Fibroblast of skin of right biceps (primary cell): ENCODE measurements around the gene CADPS.

Experiments used
- DNase-seq: peaks from one replicate; pipeline ENCODE4 v3.0.0-alpha.2; 2013

CADPS gene

DNA sequence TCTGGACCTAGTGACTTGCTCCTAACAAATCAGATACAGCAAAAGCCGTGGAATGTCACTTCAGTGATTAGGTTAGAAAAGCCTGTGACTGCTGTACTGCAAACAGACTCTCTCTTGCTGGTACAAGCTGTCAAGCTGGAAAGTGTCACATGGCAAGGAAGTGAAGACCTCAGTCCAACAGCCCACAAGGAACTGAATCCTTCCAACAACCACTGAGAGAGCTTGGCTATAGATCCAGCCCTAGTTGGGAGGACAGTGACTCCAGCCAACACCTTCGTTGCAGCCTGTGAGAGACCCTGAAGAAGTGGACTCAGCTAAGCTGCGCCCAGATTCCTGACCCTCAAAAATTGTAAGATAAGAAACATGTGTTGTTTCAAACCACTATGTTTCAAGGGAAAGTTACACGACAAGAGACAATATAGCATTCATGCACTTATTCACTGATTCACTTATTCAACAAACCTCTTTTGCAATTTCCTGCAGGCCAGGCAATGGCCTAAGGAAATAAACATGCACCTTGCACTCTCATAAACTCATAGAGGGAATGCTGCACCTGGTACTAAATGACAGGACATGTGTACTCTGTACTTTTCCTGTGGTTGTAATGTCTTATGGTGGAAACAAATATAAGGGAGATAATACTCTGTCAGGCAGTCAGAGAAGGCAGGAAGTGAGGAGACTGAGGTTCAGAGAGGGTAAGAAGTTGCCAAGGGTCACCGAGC, 142.9 kb downstream of the CADPS start:
- no peak for DNase-seq

- no peak for DNase-seq
Measured at GRCh38 chr3:62727981-62728380, 147.2 kb downstream of the CADPS start.

- peak; percentile 81 for DNase-seq
Measured at GRCh38 chr3:62727536-62727935, 147.7 kb downstream of the CADPS start.

DNA sequence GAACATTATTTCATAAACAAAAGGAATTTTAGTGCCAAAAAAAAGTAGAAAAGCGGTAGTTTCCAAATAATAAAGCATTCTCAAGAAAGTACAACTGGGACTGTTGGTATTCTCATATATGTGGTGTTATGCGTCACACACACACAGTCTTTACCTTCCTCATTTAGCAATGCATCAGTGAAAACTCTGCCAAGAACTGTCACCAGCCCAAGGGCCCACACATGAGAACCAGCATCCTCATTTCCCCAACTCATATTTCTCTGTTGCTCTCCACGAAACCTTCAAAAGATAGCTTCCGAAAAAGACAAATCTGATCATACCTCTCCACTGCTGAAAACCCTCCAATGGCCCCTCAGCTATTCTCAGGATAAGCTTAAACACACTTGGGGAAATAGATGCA, 150.7 kb downstream of the CADPS start:
- DNase-seq = peak; percentile 24

DNA sequence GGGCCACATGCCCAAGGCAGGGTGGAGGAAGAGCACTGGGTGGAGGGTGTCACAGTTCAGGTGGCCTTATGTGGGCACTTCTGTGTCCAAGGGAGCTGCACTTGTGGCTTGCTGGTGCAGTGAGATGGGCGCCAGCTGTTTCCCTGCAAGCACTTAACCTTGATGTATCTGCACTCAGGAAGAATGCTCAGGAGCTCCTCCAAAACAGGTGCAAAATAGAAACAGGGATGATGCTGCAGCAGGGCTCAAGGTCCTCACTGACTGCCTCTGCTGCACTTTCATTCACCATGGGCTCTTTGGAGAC, 151.3 kb downstream of the CADPS start:
- DNase-seq = no peak

DNA sequence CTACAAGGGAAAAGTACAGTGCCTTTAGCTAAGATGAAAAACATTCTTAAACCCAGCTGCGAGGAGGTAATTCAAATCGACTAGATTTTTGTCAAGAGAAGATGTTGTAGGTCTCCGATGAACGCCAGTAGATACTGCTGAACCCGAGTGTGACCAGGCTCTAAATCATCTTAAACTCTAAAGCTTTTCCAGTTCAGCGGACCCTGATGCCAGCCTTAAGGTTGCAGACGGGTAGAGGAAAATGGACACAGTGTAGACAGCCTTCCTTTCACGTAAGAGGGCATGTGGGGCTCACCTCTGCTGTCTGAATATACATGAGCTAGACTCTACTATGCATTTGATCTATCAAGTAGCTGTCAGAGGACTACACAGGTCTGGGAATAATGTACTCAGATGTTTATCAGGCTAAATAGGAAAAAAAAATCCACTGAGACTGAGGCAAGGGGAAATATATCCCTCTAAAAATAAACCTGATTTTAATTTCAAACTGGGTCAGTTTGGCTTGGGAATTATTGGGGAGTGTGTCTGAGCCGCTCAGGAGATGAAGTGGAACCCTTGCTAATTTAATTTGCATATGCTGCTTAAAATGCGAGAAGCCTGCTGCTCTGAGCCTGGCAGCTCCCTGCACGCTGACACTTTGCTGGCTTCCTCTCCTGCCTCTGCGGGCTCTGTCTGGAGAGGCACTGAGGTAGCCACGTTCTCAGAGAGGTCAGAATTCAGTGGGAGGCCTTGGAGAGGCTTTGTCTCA, 151.9 kb downstream of the CADPS start:
- DNase-seq = no peak

- no peak for DNase-seq
Measured at GRCh38 chr3:62722344-62722743, 152.9 kb downstream of the CADPS start.

DNA sequence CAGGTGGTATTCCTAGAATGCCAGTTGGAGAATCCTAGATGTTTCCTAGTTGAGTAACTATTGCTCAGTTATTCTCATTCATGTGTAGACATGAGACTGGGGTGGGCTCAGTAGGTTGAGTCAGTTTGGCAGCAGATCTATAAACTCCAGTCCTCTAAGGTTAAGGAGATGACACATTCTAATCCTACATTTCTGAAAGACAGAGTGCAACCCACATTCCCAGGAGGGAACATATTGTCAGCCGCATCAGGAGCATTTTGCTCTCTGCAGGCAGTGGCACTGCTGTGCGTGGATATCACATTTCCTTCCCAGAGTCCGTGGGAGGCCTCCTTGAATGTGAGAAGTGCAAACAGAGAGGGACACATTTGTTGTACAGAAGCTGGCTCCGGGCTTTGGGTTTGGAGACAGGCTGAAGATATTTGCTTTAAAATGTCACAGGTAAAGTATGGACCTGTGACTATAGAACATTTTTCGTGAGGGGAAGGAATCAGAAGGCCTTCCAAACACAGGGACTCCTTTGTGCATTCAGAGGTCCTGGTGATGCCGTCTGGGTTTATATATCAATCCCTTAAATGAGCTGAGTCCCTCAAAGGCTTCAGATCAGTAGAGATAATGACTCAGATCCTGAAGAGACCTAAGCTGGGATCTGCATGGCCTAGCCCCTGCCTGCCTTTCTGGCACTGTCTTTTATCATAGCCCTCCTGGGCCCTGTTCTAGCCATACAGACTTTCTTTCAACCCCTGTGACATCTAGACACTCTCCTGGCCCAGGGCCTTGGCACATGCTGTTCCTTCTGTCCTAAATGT, 156.5 kb downstream of the CADPS start:
- peak; percentile 87 for DNase-seq

DNA sequence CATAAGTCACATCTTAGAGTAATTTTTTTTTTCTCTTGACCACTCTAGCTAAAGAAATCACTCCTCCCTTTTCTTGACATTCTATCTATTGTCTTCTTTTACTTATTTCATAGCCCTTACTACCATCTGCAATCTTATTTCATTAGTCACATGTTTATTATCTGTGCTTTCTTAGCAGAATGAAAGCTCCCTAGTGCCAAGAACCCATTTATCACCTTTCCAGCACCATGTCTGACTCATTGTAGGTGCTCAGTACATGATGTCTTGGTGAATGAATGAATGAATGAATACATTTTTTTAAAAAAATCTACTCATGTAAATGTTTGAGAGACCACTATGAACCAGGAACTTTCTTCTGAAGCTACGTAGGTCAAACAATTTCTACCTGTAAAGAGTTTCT, 157.2 kb downstream of the CADPS start:
- DNase-seq = peak; percentile 32

DNA sequence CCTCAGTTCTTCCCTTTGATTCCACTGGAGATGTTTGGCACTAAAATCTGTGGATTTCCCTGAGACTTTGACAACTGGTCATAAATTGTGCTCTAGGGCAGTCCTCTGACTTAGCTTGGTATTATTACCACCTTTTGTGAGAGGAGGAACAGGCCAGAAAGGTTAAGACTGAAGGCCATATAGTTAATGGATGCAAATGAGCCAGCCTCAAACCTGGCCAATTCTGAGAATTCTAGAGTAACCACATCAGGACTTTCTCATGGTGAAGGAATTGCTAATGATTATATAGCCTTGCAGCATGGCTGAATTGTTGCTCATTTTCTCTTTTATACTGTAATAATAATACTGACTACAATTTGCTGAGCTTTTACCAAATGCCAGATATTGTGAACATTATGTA, 162.5 kb downstream of the CADPS start:
- peak; percentile 57 for DNase-seq

DNA sequence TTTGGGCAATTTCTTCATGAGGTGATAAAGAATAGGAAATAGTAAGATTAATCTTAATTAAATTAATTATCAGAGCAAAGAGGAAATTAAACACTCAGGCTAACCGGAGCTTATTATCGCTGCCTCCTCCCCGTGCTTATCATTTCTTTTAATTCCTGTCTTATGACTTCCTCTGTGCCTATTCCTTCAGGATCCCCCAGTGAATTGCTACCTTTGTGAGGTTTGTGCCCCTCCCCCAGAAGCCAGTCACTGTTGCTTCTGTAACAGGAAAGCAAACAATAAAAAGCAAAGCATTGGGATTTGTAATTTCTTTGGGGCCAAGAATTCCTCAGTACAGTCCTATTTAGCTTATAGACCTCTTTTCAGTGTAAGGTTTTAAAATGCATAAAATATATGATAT, 164.5 kb downstream of the CADPS start:
- no peak for DNase-seq

GRCh38 chr3:62708638-62709373, 166.4 kb downstream of the CADPS start:
- no peak for DNase-seq

GRCh38 chr3:62705721-62706120, 169.5 kb downstream of the CADPS start:
- peak; percentile 40 for DNase-seq

GRCh38 chr3:62703451-62704167, 171.6 kb downstream of the CADPS start:
- peak; percentile 73 for DNase-seq

DNA sequence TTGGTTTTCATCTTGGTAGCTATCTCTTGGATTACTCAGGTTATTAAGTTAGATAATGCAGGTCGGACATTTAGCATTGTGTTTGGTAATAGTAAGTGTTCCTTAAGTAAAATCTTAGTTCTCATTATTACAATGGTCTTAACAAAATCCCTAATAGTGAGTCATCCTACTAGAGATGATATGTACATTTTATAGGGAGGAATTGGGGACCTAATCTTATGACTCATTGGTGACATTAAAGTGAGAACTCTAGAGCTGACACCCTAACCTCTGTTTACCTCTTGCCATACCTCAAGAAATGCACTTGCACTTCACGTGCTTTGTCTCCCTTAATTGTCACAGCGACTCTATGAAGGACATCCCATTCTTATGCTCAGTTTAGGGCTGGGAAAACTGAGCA, 174.9 kb downstream of the CADPS start:
- DNase-seq = peak; percentile 15

GRCh38 chr3:62699728-62700127, 175.5 kb downstream of the CADPS start:
- DNase-seq = no peak

GRCh38 chr3:62696011-62696410, 179.2 kb downstream of the CADPS start:
- DNase-seq = no peak

GRCh38 chr3:62688812-62689211, 186.4 kb downstream of the CADPS start:
- no peak for DNase-seq

DNA sequence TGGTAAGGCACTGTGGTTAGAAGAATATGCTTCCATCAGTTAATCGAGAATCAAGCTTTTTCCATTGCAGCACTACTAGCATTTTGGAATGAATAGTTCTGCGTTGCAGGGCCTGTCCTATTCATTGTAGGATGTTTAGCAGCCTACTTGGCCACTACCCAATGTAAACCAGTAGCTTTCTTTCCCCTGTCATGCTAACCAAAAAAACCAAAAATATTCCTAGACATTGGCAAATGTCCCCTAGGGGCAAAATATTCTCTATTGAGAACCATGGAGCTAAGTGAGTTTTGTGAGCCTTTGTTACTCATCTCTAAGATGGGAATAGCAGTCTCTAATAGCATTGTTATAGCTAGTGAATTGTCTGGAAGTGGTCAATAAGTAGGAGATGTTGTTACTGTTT, 187.2 kb downstream of the CADPS start:
- peak; percentile 69 for DNase-seq

- DNase-seq = peak; percentile 61
Measured at GRCh38 chr3:62686503-62687294, 188.5 kb downstream of the CADPS start.

GRCh38 chr3:62682826-62683225, 192.4 kb downstream of the CADPS start:
- no peak for DNase-seq

DNA sequence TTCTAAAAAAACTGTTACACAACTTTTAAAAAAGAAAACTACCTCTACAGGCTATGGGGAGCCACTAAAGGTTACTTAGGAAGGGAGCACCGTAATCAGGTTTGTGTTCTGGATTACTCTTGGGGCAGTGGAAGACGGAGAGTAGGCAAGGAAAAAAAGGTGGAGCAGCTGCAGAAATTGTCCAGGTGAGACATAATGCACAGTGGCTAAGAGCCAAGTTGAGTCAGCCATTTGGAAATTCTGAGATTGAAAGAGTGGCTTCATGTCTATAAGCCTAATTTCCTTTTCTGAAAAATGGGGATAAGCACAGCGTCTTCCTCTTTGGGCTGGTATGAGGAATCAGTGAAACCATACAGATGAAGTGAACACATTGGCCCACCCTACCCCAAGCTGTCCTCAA, 195.2 kb downstream of the CADPS start:
- DNase-seq = no peak
